ENCODE results near the gene TNFAIP3. TPM values are rescaled to one million over a fixed set of nuclear protein-coding genes. Genes with fewer than 3 reads are reported as not detected.

The TNFAIP3 gene
- total and polyA plus RNA-seq, 7 experiments from 2014 or later, result 66.6 to 2,915 (median 140) TPM

DNA sequence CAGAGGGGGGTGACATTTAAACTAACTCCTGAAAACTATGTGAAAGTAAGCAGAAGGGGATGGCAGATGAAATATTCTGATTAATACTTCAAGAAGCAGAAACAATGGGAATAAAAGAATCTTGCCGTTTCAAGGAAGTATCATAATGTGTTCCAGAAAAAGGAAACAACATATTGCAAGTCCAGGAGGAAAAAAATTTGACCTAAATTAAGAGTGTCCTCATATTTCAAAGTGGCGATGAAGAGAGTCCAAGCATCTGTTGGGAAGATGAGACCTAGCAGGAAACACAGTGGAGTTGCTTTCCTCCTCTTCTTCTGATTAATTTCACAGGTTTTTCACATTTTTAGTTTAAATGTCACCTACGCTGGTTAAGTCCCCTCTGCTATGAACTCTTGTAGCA lies 45.6 kb upstream of the TNFAIP3 start:
- Histone ChIP-seq H3K4me3 (ENCODE audit: low read length) (no peak overlapping the region), H3K27ac (ENCODE audit: low read depth, low read length) (peak overlapping the region; percentile 99), H3K9me3 (ENCODE audit: control insufficient read depth in 2 of 3, low read length in 3 of 3) (no peaks in the 10 kb centered on the region), H3K27me3 (ENCODE audit: control insufficient read depth in 2 of 2, insufficient read depth in 2 of 2, low read length in 2 of 2) (no peaks in the 10 kb centered on the region), H3K36me3 (ENCODE audit: control insufficient read depth in 2 of 3, insufficient read depth in 3 of 3, low read length in 3 of 3) (no peaks in the 10 kb centered on the region), H3K4me1 (ENCODE audit: control insufficient read depth in 2 of 2, insufficient read depth in 2 of 2, low read length in 2 of 2) (peaks cover 35 to 65% of the 10 kb centered on the region in 2 donors)
- Mint-ChIP-seq H3K27ac (peak overlapping the region; percentile 86 to 100 (median 100)), H3K27me3 (no peaks in the 10 kb centered on the region), H3K9me3 (peaks cover 0 to 14% (median 2%) of the 10 kb centered on the region in 11 donors), H3K36me3 (peaks cover 0 to 6% (median 4%) of the 10 kb centered on the region in 5 donors), H3K4me1 (peaks cover 52 to 92% (median 88%) of the 10 kb centered on the region in 7 donors), H3K4me3 (peak overlapping the region in 6 of 10 donors; percentile 8 to 77 (median 54))
- ChIA-PET POLR2A (interaction anchor here (1.5 kb wide), 1 partner anchor 19 kb away, joined by 3 read pairs; no protein-coding TSS in a partner anchor), CTCF (interaction anchor here (0.6 to 1.6 kb wide), 2 partner anchors 10 to 46 kb away, joined by 5 to 7 read pairs; partner anchors contain the start of gene TNFAIP3)
- DNase-seq (no peak), ATAC-seq (no peak)
- intact Hi-C loops (cut with micrococcal nuclease), result loop anchor here in 1 of 2 donors (5.0 kb wide), 1 partner anchor 1501 kb away; no protein-coding TSS in a partner anchor

DNA sequence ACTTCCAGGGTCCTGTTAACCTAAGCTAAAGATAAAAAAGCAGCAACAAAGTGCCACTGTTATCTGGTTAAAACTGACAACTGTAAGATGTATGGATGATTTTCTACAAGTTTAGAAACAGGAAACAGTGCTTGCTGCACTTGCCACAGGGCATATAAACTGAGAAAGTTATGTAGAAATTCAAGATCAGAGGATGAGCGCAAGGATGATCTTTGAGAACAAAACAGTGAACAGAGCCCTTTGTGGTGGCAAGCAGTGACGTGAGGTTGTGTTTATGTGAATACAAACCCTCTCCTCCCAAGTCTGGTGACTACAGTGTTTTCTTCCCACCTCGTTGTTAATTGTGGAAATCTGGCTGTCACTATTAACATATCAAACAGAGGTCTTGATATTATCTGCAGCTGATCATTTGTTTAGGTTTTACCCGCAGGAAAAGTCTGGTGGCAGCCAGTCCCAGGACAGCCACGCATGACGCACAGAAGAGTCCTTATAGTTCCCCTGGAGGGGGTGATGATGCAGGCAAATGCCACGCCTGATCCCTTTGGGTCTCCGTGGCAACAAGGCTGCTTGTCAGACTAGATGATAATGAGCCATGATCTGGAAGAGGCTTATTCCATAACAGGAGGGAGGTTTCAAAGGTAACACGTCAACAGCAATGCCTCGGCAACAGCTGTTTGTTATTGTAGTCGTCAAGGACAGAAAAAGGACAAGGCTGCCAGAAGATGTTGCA lies 43.1 kb upstream of the TNFAIP3 start:
- H3K27me3 ChIP-seq (ENCODE audit: control insufficient read depth in 2 of 2, insufficient read depth in 2 of 2, low read length in 2 of 2), result no peaks in the 10 kb centered on the region
- H3K4me1 Mint-ChIP-seq, result peaks cover 48 to 98% (median 93%) of the 10 kb centered on the region in 7 donors
- H3K4me3 Mint-ChIP-seq, result peak overlapping the region; percentile 72 to 86 (median 79)
- intact Hi-C loops (cut with micrococcal nuclease), result loop anchor here (1.0 to 5.0 kb wide), 10 partner anchors 13 to 1498 kb away; partner anchors contain the start of gene TNFAIP3 (in 2 of the 2)
- peaks cover 43 to 76% of the 10 kb centered on the region in 2 donors for H3K4me1 ChIP-seq (ENCODE audit: control insufficient read depth in 2 of 2, insufficient read depth in 2 of 2, low read length in 2 of 2)
- H3K36me3 ChIP-seq (ENCODE audit: control insufficient read depth in 2 of 3, insufficient read depth in 3 of 3, low read length in 3 of 3), result no peaks in the 10 kb centered on the region
- H3K27ac ChIP-seq (ENCODE audit: low read depth, low read length), result peak overlapping the region; percentile 99
- peak; percentile 59 to 100 (median 95) for DNase-seq
- H3K4me3 ChIP-seq (ENCODE audit: low read length), result peak overlapping the region; percentile 33
- ChIA-PET POLR2A (interaction anchor here (0.6 to 4.0 kb wide), 16 partner anchors 10 to 1932 kb away, joined by 3 to 59 read pairs (median 4); partner anchors contain the start of gene TNFAIP3), CTCF (interaction anchor here (1.0 to 3.2 kb wide), 8 partner anchors 12 to 116 kb away, joined by 3 to 15 read pairs (median 4); partner anchors contain the start of gene TNFAIP3)
- H3K27ac Mint-ChIP-seq, result peak overlapping the region; percentile 96 to 100 (median 100)
- peaks cover 0 to 10% (median 4%) of the 10 kb centered on the region in 5 donors for H3K36me3 Mint-ChIP-seq
- no peaks in the 10 kb centered on the region for H3K9me3 ChIP-seq (ENCODE audit: control insufficient read depth in 2 of 3, low read length in 3 of 3)
- peak; percentile 87 for ATAC-seq
- no peaks in the 10 kb centered on the region for H3K27me3 Mint-ChIP-seq
- peaks cover 0 to 17% (median 3%) of the 10 kb centered on the region in 11 donors for H3K9me3 Mint-ChIP-seq

DNA sequence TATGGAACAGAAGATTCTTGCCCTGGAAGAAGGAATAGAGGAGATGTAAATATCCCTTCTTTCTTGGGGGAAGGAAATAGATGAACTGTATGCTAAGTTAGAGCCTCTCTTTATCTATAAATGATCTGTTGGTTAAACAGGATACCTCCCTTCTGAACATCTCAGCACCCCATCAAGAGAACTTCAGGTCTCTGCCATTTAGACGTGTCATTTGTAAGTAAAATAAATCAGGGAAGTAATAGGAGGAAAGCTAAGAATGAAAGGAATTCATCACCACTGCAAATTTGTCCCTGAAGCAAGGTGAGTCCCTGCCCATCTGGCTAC lies 42.5 kb upstream of the TNFAIP3 start:
- CTCF ChIA-PET, result interaction anchor here (0.8 to 3.2 kb wide), 6 partner anchors 20 to 46 kb away, joined by 3 to 15 read pairs (median 4); partner anchors contain the start of gene TNFAIP3
- H3K9me3 ChIP-seq (ENCODE audit: control insufficient read depth in 2 of 3, low read length in 3 of 3), result no peaks in the 10 kb centered on the region
- no peaks in the 10 kb centered on the region for H3K27me3 Mint-ChIP-seq
- H3K27ac Mint-ChIP-seq, result peak overlapping the region; percentile 96 to 100 (median 100)
- peak overlapping the region; percentile 72 to 86 (median 79) for H3K4me3 Mint-ChIP-seq
- intact Hi-C loops (cut with micrococcal nuclease), result loop anchor here (1.0 to 5.0 kb wide), 10 partner anchors 13 to 1498 kb away; partner anchors contain the start of gene TNFAIP3 (in 2 of the 2)
- peak overlapping the region; percentile 33 for H3K4me3 ChIP-seq (ENCODE audit: low read length)
- ATAC-seq (no peak), DNase-seq (no peak)
- peaks cover 0 to 10% (median 6%) of the 10 kb centered on the region in 5 donors for H3K36me3 Mint-ChIP-seq
- H3K36me3 ChIP-seq (ENCODE audit: control insufficient read depth in 2 of 3, insufficient read depth in 3 of 3, low read length in 3 of 3), result no peaks in the 10 kb centered on the region
- POLR2A ChIA-PET, result interaction anchor here (0.7 to 4.0 kb wide), 11 partner anchors 12 to 1932 kb away, joined by 3 to 59 read pairs (median 4); partner anchors contain the start of gene TNFAIP3
- no peaks in the 10 kb centered on the region for H3K27me3 ChIP-seq (ENCODE audit: control insufficient read depth in 2 of 2, insufficient read depth in 2 of 2, low read length in 2 of 2)
- H3K9me3 Mint-ChIP-seq, result peaks cover 0 to 18% (median 3%) of the 10 kb centered on the region in 11 donors
- peak overlapping the region; percentile 99 for H3K27ac ChIP-seq (ENCODE audit: low read depth, low read length)
- peaks cover 41 to 75% of the 10 kb centered on the region in 2 donors for H3K4me1 ChIP-seq (ENCODE audit: control insufficient read depth in 2 of 2, insufficient read depth in 2 of 2, low read length in 2 of 2)
- peaks cover 47 to 99% (median 93%) of the 10 kb centered on the region in 7 donors for H3K4me1 Mint-ChIP-seq

DNA sequence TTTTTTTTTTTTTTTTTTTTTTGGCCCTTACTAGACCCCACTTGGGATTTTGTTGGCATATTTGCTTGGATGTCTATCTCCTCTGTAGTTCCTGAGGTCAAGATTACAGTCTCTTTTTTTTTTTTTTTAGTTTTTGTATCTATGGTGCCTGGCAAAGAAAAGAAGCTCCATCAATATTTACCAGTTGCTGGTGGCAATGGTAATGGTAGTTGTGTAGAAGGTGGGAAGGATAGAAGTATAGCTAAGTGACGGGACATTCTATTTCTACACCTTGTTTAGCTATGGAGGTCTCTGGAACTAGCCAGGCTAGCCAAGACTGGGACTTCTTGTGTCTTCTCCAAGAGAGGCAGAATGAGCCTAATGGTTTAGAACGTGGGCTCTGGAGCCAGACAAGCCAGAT lies 42.2 kb upstream of the TNFAIP3 start:
- no peaks in the 10 kb centered on the region for H3K27me3 Mint-ChIP-seq
- H3K36me3 Mint-ChIP-seq, result peaks cover 0 to 10% (median 9%) of the 10 kb centered on the region in 5 donors
- no peak for ATAC-seq
- Histone ChIP-seq H3K36me3 (ENCODE audit: control insufficient read depth in 2 of 3, insufficient read depth in 3 of 3, low read length in 3 of 3) (no peaks in the 10 kb centered on the region), H3K27ac (ENCODE audit: low read depth, low read length) (peak overlapping the region; percentile 99), H3K9me3 (ENCODE audit: control insufficient read depth in 2 of 3, low read length in 3 of 3) (no peaks in the 10 kb centered on the region), H3K27me3 (ENCODE audit: control insufficient read depth in 2 of 2, insufficient read depth in 2 of 2, low read length in 2 of 2) (no peaks in the 10 kb centered on the region), H3K4me3 (ENCODE audit: low read length) (peak overlapping the region; percentile 33), H3K4me1 (ENCODE audit: control insufficient read depth in 2 of 2, insufficient read depth in 2 of 2, low read length in 2 of 2) (peaks cover 37 to 71% of the 10 kb centered on the region in 2 donors)
- H3K9me3 Mint-ChIP-seq, result peaks cover 0 to 18% (median 4%) of the 10 kb centered on the region in 11 donors
- no peak for DNase-seq
- intact Hi-C loops (cut with micrococcal nuclease), result loop anchor here (1.0 to 5.0 kb wide), 10 partner anchors 14 to 1497 kb away; partner anchors contain the start of gene TNFAIP3 (in 2 of the 2)
- ChIA-PET POLR2A (interaction anchor here (0.7 to 4.0 kb wide), 9 partner anchors 14 to 1933 kb away, joined by 3 to 59 read pairs (median 6); partner anchors contain the start of gene TNFAIP3), CTCF (interaction anchor here (0.8 to 3.2 kb wide), 6 partner anchors 20 to 46 kb away, joined by 3 to 15 read pairs (median 4); partner anchors contain the start of gene TNFAIP3)
- H3K4me1 Mint-ChIP-seq, result peaks cover 43 to 99% (median 92%) of the 10 kb centered on the region in 7 donors
- H3K27ac Mint-ChIP-seq, result peak overlapping the region; percentile 96 to 100 (median 100)
- peak overlapping the region; percentile 38 to 86 (median 74) for H3K4me3 Mint-ChIP-seq

DNA sequence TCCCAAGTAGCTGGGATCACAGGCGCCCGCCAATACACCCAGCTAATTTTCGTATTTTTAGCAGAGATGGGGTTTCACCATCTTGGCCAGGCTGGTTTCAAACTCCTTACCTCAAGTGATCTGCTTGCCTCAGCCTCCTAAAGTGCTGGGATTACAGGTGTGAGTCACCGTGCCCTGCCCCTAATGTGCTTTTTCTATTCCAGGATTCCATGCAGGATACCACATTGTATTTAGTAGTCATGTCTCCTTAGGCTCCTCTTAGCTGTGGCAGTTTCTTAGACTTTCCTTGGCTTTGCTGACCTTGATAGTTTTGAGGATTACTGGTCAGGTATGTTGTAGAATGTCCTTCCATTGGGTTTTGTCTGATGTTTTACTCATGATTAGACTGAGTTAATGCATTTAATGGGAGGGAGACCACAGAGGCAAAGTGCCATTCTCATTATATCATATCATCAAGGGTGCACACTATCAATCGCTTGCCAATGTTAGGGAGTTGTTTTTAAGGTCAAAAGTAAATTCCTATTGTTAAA lies 39.6 kb upstream of the TNFAIP3 start:
- intact Hi-C loops (cut with micrococcal nuclease), result no loop called here
- Mint-ChIP-seq H3K27me3 (no peaks in the 10 kb centered on the region), H3K4me1 (peaks cover 29 to 81% (median 72%) of the 10 kb centered on the region in 7 donors), H3K9me3 (peaks cover 0 to 19% (median 5%) of the 10 kb centered on the region in 11 donors), H3K4me3 (peak overlapping the region in 4 of 10 donors; percentile 5 to 61 (median 52)), H3K36me3 (peaks cover 0 to 16% (median 10%) of the 10 kb centered on the region in 5 donors), H3K27ac (peak overlapping the region; percentile 67 to 98 (median 90))
- no peaks in the 10 kb centered on the region for H3K9me3 ChIP-seq (ENCODE audit: control insufficient read depth in 2 of 3, low read length in 3 of 3)
- H3K27me3 ChIP-seq (ENCODE audit: control insufficient read depth in 2 of 2, insufficient read depth in 2 of 2, low read length in 2 of 2), result no peaks in the 10 kb centered on the region
- H3K36me3 ChIP-seq (ENCODE audit: control insufficient read depth in 2 of 3, insufficient read depth in 3 of 3, low read length in 3 of 3), result no peaks in the 10 kb centered on the region
- ChIA-PET CTCF (interaction anchor here (1.4 to 2.6 kb wide), 3 partner anchors 28 to 119 kb away, joined by 3 to 9 read pairs (median 7); partner anchors contain the start of gene TNFAIP3), POLR2A (interaction anchor here (1.2 kb wide), 3 partner anchors 22 to 40 kb away, joined by 3 to 5 read pairs (median 3); partner anchors contain the start of gene TNFAIP3)
- peaks cover 31 to 45% of the 10 kb centered on the region in 2 donors for H3K4me1 ChIP-seq (ENCODE audit: control insufficient read depth in 2 of 2, insufficient read depth in 2 of 2, low read length in 2 of 2)
- peak overlapping the region; percentile 16 for H3K27ac ChIP-seq (ENCODE audit: low read depth, low read length)
- H3K4me3 ChIP-seq (ENCODE audit: low read length), result no peak overlapping the region
- DNase-seq (no peak), ATAC-seq (no peak)

All from naive thymus-derived CD4-positive, alpha-beta T cell (primary cell).